Activated B cell treated with CpG ODN at 0.5 μM for 24 hours (primary cell): ENCODE data around the gene ANKLE1. TPM values are rescaled to one million over a fixed set of nuclear protein-coding genes. Genes with fewer than 3 reads are reported as not detected.
"Not testable (repeated sequence)": the region's sequence is repeated elsewhere in the genome, so short reads cannot be mapped to it uniquely, and the experiment has no call there.

ENCODE experiments used
- ATAC-seq: fragments of 200-7000 bp; cut with Tn5 transposase; one replicate; pipeline ENCODE4 v1.10.0; 2021; ENCODE audit warnings: low read depth, mild to moderate bottlenecking, moderate library complexity
- CTCF ChIA-PET: fragments of 350-600 bp; sonication (Branson Sonifier 250); formaldehyde crosslinking; loops from one replicate; lab custom pipeline; 2021; ENCODE audit warnings: antibody characterized with exemption; lab: Charles Lee
- POLR2A ChIA-PET: fragments of 350-600 bp; sonication (Branson Sonifier 250); formaldehyde crosslinking; loops from one replicate; lab custom pipeline; 2021; ENCODE audit warnings: antibody characterized with exemption; lab: Charles Lee
- DNase-seq: peaks from one replicate; pipeline ENCODE4 v3.0.0; 2022
- H3K27ac Mint-ChIP-seq: one replicate; pipeline ENCODE4 v1.8.0; 2020; ENCODE audit warnings: mixed read lengths
- H3K27me3 Mint-ChIP-seq: one replicate; pipeline ENCODE4 v1.8.0; 2021; ENCODE audit warnings: mixed read lengths
- H3K36me3 Mint-ChIP-seq: one replicate; pipeline ENCODE4 v1.8.0; 2021; ENCODE audit warnings: low read depth, mixed read lengths
- H3K4me1 Mint-ChIP-seq: one replicate; pipeline ENCODE4 v1.8.0; 2021; ENCODE audit warnings: mixed read lengths
- H3K4me3 Mint-ChIP-seq: one replicate; pipeline ENCODE4 v1.8.0; 2020; ENCODE audit warnings: mild to moderate bottlenecking, mixed read lengths
- H3K9me3 Mint-ChIP-seq: one replicate; pipeline ENCODE4 v1.8.0; 2020; ENCODE audit warnings: mixed read lengths
- intact Hi-C: fragments of 100-400 bp; cut with micrococcal nuclease; formaldehyde crosslinking; loops from one replicate; pipeline ENCODE4 v1.15.1; 2024
- total RNA-seq: library from RNA; stranded (reverse); gene quantifications from 2 replicates; pipeline ENCODE4 v1.2.3, GENCODE V29; 2022
- TF ChIP-seq, protein P1 (sequence below): fragments of 200-600 bp; IDR thresholded peaks from one replicate; pipeline ENCODE4 v1.8.0; 2022; ENCODE audit warnings: antibody characterized with exemption, mild to moderate bottlenecking

The ANKLE1 gene
- total RNA-seq, 1 donor from 2014 or later: 9.1 TPM

GRCh38 chr19:17268754-17269153 lies 12.9 kb upstream of the ANKLE1 start:
- POLR2A ChIA-PET: interaction anchor here (2.2 to 3.1 kb wide), 2 partner anchors 13 to 43 kb away, joined by 9 to 40 read pairs; partner anchors contain the start of genes ANKLE1 and OCEL1
- Mint-ChIP-seq H3K4me3 (peak overlapping the region; percentile 32), H3K4me1 (peaks cover 29% of the 10 kb centered on the region), H3K27me3 (no peaks in the 10 kb centered on the region), H3K27ac (no peak overlapping the region), H3K9me3 (no peaks in the 10 kb centered on the region), H3K36me3 (peaks cover 32% of the 10 kb centered on the region)
- CTCF ChIA-PET: no interaction called here
- DNase-seq (no peak), ATAC-seq (no peak)
- intact Hi-C loops: loop anchor here (5.0 kb wide), 1 partner anchor 1936 kb away; the partner anchor contains the start of gene BRD4
- TF ChIP-seq, protein P1, sequence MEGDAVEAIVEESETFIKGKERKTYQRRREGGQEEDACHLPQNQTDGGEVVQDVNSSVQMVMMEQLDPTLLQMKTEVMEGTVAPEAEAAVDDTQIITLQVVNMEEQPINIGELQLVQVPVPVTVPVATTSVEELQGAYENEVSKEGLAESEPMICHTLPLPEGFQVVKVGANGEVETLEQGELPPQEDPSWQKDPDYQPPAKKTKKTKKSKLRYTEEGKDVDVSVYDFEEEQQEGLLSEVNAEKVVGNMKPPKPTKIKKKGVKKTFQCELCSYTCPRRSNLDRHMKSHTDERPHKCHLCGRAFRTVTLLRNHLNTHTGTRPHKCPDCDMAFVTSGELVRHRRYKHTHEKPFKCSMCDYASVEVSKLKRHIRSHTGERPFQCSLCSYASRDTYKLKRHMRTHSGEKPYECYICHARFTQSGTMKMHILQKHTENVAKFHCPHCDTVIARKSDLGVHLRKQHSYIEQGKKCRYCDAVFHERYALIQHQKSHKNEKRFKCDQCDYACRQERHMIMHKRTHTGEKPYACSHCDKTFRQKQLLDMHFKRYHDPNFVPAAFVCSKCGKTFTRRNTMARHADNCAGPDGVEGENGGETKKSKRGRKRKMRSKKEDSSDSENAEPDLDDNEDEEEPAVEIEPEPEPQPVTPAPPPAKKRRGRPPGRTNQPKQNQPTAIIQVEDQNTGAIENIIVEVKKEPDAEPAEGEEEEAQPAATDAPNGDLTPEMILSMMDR: no peak

- intact Hi-C loops, CTCF ChIA-PET, H3K4me1 Mint-ChIP-seq, ATAC-seq, H3K27ac Mint-ChIP-seq, H3K9me3 Mint-ChIP-seq, DNase-seq, POLR2A ChIA-PET, H3K27me3 Mint-ChIP-seq, H3K4me3 Mint-ChIP-seq: not testable (repeated sequence)
- peaks cover 58% of the 10 kb centered on the region for H3K36me3 Mint-ChIP-seq
Measured at GRCh38 chr19:17274892-17275291, 6.8 kb upstream of the ANKLE1 start.

DNA sequence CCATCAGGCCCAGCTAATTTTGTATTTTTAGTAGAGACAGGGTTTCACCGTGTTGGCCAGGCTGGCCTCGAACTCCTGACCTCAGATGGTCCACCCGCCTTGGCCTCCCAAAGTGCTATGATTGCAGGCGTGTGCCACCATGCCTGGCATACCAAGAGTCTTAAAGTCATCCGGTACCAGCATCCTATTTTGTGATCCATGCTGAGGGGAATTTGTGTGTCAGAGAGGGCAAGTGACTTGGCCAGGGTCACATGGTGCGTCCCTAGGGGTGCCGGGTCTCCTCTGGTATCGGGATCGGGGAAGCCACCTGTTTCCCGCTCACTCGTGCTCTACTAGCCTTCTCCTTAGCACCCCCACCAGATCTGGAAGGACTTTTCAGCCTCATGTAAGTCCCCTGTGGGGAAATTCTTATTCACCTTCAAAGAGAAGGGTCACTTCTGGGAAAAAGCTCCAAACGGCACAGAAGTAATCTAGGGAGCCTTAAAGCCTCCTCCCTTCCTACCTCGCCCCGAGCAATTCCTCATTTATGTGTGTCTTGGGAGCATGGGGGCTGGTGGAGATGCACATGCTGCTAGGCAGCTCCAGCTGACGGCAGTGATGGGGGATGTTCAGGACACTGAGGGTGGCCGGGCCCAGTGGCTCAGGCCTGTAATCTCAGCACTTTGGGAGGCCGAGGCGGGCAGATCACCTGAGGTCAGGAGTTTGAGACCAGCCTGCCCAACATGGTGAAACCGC lies 6.1 kb upstream of the ANKLE1 start:
- DNase-seq (no peak), ATAC-seq (no peak)
- H3K27me3 Mint-ChIP-seq: no peaks in the 10 kb centered on the region
- H3K36me3 Mint-ChIP-seq: peaks cover 51% of the 10 kb centered on the region
- H3K4me1 Mint-ChIP-seq: no peaks in the 10 kb centered on the region
- H3K27ac Mint-ChIP-seq: no peak overlapping the region
- intact Hi-C loops: no loop called here
- H3K9me3 Mint-ChIP-seq: no peaks in the 10 kb centered on the region
- no peak overlapping the region for H3K4me3 Mint-ChIP-seq
- POLR2A ChIA-PET: interaction anchor here (0.8 kb wide), 1 partner anchor 9 kb away, joined by 3 read pairs; the partner anchor contains the start of gene BABAM1
- TF ChIP-seq, protein P1: no peak
- CTCF ChIA-PET: no interaction called here

- Mint-ChIP-seq H3K9me3 (no peaks in the 10 kb centered on the region), H3K4me3 (no peak overlapping the region), H3K36me3 (peaks cover 32% of the 10 kb centered on the region), H3K27ac (no peak overlapping the region), H3K27me3 (no peaks in the 10 kb centered on the region), H3K4me1 (peaks cover 12% of the 10 kb centered on the region)
- intact Hi-C loops: no loop called here
- DNase-seq (no peak), ATAC-seq (no peak)
- TF ChIP-seq, protein P1: no peak
- ChIA-PET CTCF (interaction anchor here (0.6 to 2.7 kb wide), 2 partner anchors 10 to 19 kb away, joined by 3 to 19 read pairs; no protein-coding TSS in a partner anchor), POLR2A (interaction anchor here (1.1 to 4.5 kb wide), 2 partner anchors 12 to 24 kb away, joined by 3 to 40 read pairs; partner anchors contain the start of genes ABHD8 and BABAM1)
Measured at GRCh38 chr19:17279436-17279835, 2.3 kb upstream of the ANKLE1 start.

- DNase-seq (peak; percentile 79), ATAC-seq (peak; percentile 84)
- Mint-ChIP-seq H3K36me3 (peaks cover 6% of the 10 kb centered on the region), H3K27ac (no peak overlapping the region), H3K4me1 (peaks cover 12% of the 10 kb centered on the region), H3K9me3 (no peaks in the 10 kb centered on the region), H3K4me3 (peak overlapping the region; percentile 85), H3K27me3 (no peaks in the 10 kb centered on the region)
- CTCF ChIA-PET: interaction anchor here (0.8 to 2.3 kb wide), 14 partner anchors 16 to 568 kb away, joined by 3 to 10 read pairs (median 4); no protein-coding TSS in a partner anchor
- TF ChIP-seq, protein P1: peak; percentile 52
- intact Hi-C loops: loop anchor here (1.0 to 2.0 kb wide), 7 partner anchors 21 to 568 kb away; partner anchors contain the start of genes HAUS8 and MYO9B
- POLR2A ChIA-PET: interaction anchor here (0.5 to 4.5 kb wide), 7 partner anchors 10 to 206 kb away, joined by 3 to 40 read pairs (median 5); partner anchors contain the start of genes BABAM1 and DDA1
Measured at GRCh38 chr19:17282488-17283125, 906 bp downstream of the ANKLE1 start.
